ENCODE data around the gene GPR37L1.

Gene GPR37L1

DNA sequence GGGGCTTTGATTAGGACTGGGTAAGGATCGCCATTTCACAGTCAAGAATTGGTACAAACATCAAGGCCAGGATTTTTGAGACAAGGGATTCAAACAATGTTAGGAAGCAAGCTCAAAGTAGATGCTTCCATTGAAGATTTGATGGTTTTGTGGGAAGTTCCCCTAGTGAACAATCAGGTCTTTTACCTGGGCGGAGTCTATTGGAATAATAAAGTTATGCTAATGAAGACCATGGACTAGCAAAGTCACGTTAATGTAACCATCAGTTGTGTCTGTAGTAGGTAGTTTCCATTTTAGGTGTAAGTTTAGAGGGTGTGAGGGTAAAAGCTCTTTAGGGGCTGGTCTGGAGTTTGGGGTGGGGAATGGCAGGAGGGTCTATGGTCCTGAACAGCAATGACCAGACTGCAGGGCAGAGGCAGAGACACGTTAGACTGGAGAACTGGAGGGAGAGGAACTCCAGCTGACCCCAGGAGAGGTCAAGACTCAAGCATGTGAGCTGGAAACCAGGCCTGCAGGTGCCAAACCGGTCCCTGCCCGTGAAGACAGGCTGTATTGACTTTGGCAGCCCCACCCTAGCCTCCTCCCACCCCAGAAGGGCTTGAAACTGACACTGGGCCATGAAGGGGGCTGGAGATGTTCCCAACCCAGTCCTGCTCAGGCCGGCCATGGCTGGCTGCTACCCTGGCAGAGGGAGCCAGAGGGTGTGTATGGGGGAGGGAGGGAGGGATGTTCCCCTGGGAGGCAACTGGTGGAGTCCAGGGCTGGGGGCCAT, 36.0 kb upstream of the GPR37L1 start:
- Histone ChIP-seq H3K9me2 (replicated peaks; ENCODE audit: control insufficient read depth, low read length) (no peaks in the 10 kb centered on the region), H3K27me3 (ENCODE audit: control insufficient read depth, low read length) (peaks cover 6% of the 10 kb centered on the region; the same call in 1 of the 2 replicates), H3K4me1 (ENCODE audit: control insufficient read depth, low read length) (no peaks in the 10 kb centered on the region), H3K36me3 (ENCODE audit: control insufficient read depth, low read length) (no peaks in the 10 kb centered on the region), H4K20me1 (ENCODE audit: control insufficient read depth, insufficient read depth, low read depth, low read length) (no peaks in the 10 kb centered on the region), H3K9me3 (ENCODE audit: control insufficient read depth, insufficient read depth, low read length) (no peaks in the 10 kb centered on the region), H3K27ac (ENCODE audit: low read depth, low read length) (no peak overlapping the region), H3F3A (ENCODE audit: control insufficient read depth, insufficient read depth) (no peaks in the 10 kb centered on the region), H3K4me3 (ENCODE audit: low read length) (no peak overlapping the region), H3K4me2 (ENCODE audit: low read length) (no peak overlapping the region), H3K79me2 (ENCODE audit: control insufficient read depth, low read length) (no peaks in the 10 kb centered on the region)
- no peak for TF ChIP-seq EZH2phosphoT487 (IDR thresholded peaks at IDR 0.05; ENCODE audit: borderline replicate concordance, low read length)
- TF ChIP-seq, protein P1, sequence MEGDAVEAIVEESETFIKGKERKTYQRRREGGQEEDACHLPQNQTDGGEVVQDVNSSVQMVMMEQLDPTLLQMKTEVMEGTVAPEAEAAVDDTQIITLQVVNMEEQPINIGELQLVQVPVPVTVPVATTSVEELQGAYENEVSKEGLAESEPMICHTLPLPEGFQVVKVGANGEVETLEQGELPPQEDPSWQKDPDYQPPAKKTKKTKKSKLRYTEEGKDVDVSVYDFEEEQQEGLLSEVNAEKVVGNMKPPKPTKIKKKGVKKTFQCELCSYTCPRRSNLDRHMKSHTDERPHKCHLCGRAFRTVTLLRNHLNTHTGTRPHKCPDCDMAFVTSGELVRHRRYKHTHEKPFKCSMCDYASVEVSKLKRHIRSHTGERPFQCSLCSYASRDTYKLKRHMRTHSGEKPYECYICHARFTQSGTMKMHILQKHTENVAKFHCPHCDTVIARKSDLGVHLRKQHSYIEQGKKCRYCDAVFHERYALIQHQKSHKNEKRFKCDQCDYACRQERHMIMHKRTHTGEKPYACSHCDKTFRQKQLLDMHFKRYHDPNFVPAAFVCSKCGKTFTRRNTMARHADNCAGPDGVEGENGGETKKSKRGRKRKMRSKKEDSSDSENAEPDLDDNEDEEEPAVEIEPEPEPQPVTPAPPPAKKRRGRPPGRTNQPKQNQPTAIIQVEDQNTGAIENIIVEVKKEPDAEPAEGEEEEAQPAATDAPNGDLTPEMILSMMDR (IDR thresholded peaks at IDR 0.05; ENCODE audit: low read depth, low read length, poor library complexity, severe bottlenecking), result no peak

DNA sequence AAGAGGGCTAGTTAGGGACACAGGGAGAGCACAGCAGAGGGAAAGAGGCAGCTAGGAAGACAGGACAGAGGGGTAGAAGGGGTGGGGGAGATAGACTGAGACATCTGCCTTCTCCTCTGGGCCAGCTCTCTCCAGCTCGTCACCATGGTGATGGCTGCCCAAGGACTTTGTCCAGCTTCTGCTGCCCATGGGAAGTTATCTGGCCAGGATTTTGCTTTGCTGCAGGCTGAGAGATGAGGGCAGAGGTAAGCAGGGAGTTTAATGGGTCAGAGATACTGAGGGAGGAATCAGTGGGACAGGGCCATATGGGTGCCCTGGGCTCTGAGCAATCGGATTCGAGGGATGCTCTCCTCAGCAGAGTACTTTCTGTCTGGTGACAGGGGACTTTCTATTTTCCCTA, 34.5 kb upstream of the GPR37L1 start:
- no peaks in the 10 kb centered on the region for H3K9me2 ChIP-seq (replicated peaks; ENCODE audit: control insufficient read depth, low read length)
- TF ChIP-seq, protein P1 (IDR thresholded peaks at IDR 0.05; ENCODE audit: low read depth, low read length, poor library complexity, severe bottlenecking), result no peak
- TF ChIP-seq EZH2phosphoT487 (IDR thresholded peaks at IDR 0.05; ENCODE audit: borderline replicate concordance, low read length), result no peak

DNA sequence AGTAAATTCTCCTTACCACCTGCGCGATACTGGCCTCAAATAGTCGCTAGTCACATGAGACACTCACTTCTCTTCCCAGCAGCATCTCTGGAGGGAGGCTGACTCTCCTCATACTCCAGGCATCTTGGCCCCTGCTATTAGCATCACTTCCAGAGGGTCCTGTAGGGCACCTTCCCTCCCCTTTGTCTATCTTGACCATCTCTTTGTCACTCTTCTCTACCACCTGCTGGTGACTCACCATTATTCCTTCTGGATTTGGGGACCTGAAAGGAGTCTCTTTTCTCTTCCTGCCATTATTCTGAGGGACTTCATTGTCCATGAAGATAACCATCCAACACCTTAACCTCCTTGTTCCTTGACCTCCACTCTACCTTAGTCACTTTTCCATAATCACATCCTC, 31.7 kb upstream of the GPR37L1 start:
- Histone ChIP-seq H3K79me2 (ENCODE audit: control insufficient read depth, low read length) (no peaks in the 10 kb centered on the region), H3K4me2 (ENCODE audit: low read length) (no peak overlapping the region), H4K20me1 (ENCODE audit: control insufficient read depth, insufficient read depth, low read depth, low read length) (no peaks in the 10 kb centered on the region), H3K36me3 (ENCODE audit: control insufficient read depth, low read length) (no peaks in the 10 kb centered on the region), H3F3A (ENCODE audit: control insufficient read depth, insufficient read depth) (no peaks in the 10 kb centered on the region), H3K9me3 (ENCODE audit: control insufficient read depth, insufficient read depth, low read length) (no peaks in the 10 kb centered on the region), H3K4me1 (ENCODE audit: control insufficient read depth, low read length) (no peaks in the 10 kb centered on the region), H3K27me3 (ENCODE audit: control insufficient read depth, low read length) (peaks cover 4% of the 10 kb centered on the region; the same call in 1 of the 2 replicates), H3K4me3 (ENCODE audit: low read length) (no peak overlapping the region), H3K9me2 (replicated peaks; ENCODE audit: control insufficient read depth, low read length) (no peaks in the 10 kb centered on the region), H3K27ac (ENCODE audit: low read depth, low read length) (no peak overlapping the region)
- TF ChIP-seq, protein P1 (IDR thresholded peaks at IDR 0.05; ENCODE audit: low read depth, low read length, poor library complexity, severe bottlenecking), result no peak
- TF ChIP-seq EZH2phosphoT487 (IDR thresholded peaks at IDR 0.05; ENCODE audit: borderline replicate concordance, low read length), result no peak

More for the DNA sequence above, 34.5 kb upstream of the GPR37L1 start:
- Histone ChIP-seq H3K79me2 (ENCODE audit: control insufficient read depth, low read length) (no peaks in the 10 kb centered on the region), H3K27me3 (ENCODE audit: control insufficient read depth, low read length) (peaks cover 6% of the 10 kb centered on the region; the same call in 1 of the 2 replicates), H3F3A (ENCODE audit: control insufficient read depth, insufficient read depth) (no peaks in the 10 kb centered on the region), H3K36me3 (ENCODE audit: control insufficient read depth, low read length) (no peaks in the 10 kb centered on the region), H3K4me1 (ENCODE audit: control insufficient read depth, low read length) (no peaks in the 10 kb centered on the region), H4K20me1 (ENCODE audit: control insufficient read depth, insufficient read depth, low read depth, low read length) (no peaks in the 10 kb centered on the region), H3K27ac (ENCODE audit: low read depth, low read length) (no peak overlapping the region), H3K4me3 (ENCODE audit: low read length) (no peak overlapping the region), H3K4me2 (ENCODE audit: low read length) (no peak overlapping the region), H3K9me3 (ENCODE audit: control insufficient read depth, insufficient read depth, low read length) (no peaks in the 10 kb centered on the region)

Data from DOHH2 (cell line).